Astrocyte (in vitro differentiated cells and primary cell): ENCODE data around the gene EPAS1. TPM values are rescaled to one million over a fixed set of nuclear protein-coding genes. Genes with fewer than 3 reads are reported as not detected.

ENCODE experiments used
- DNase-seq: peaks from one replicate; pipeline ENCODE4 v3.0.0-alpha.2; 2010; ENCODE audit warnings: low read depth
- FAIRE-seq: peaks from 2 replicates; lab custom pipeline; 2011; peaks lifted over from hg19 to GRCh38; lab: Jason Lieb, UNC
- H2AFZ ChIP-seq: 2 replicates; pipeline ENCODE4 v1.6.0; 2012; ENCODE audit warnings: low read depth, low read length, inconsistent platforms
- H3K27ac ChIP-seq: 2 replicates; pipeline ENCODE4 v1.5.1; 2011; ENCODE audit warnings: low read depth, low read length, inconsistent platforms
- H3K27me3 ChIP-seq: 2 replicates; pipeline ENCODE4 v1.6.0; 2011; ENCODE audit warnings: low read length, inconsistent platforms; ENCODE audit not compliant: insufficient read depth
- H3K36me3 ChIP-seq: 2 replicates; pipeline ENCODE4 v1.5.1; 2011; ENCODE audit warnings: low read length, inconsistent platforms; ENCODE audit not compliant: insufficient read depth
- H3K4me1 ChIP-seq: 2 replicates; pipeline ENCODE4 v1.5.1; 2011; ENCODE audit warnings: low read length, inconsistent platforms; ENCODE audit not compliant: insufficient read depth
- H3K4me2 ChIP-seq: 2 replicates; pipeline ENCODE4 v1.6.0; 2012; ENCODE audit warnings: low read length, inconsistent platforms
- H3K4me3 ChIP-seq: 2 replicates; pipeline ENCODE4 v1.5.1; 2011; ENCODE audit warnings: low read depth, mild to moderate bottlenecking, low read length, inconsistent platforms; ENCODE audit not compliant: insufficient read depth
- H3K79me2 ChIP-seq: 2 replicates; pipeline ENCODE4 v1.6.0; 2012; ENCODE audit warnings: mild to moderate bottlenecking, low read length, inconsistent platforms; ENCODE audit not compliant: insufficient read depth
- H3K9ac ChIP-seq: 2 replicates; pipeline ENCODE4 v1.6.0; 2012; ENCODE audit warnings: mild to moderate bottlenecking, low read length, inconsistent platforms
- H3K9me3 ChIP-seq: 2 replicates; pipeline ENCODE4 v1.5.1; 2012; ENCODE audit warnings: low read depth, mild to moderate bottlenecking, low read length, inconsistent platforms; ENCODE audit not compliant: insufficient read depth
- H4K20me1 ChIP-seq: 2 replicates; pipeline ENCODE4 v1.6.0; 2012; ENCODE audit warnings: low read length, inconsistent platforms; ENCODE audit not compliant: insufficient read depth
- H3K27ac Mint-ChIP-seq: one replicate; pipeline ENCODE4 v1.8.0; 2021; ENCODE audit warnings: mild to moderate bottlenecking, mixed read lengths; ENCODE audit not compliant: unreplicated experiment
- H3K27me3 Mint-ChIP-seq: one replicate; pipeline ENCODE4 v1.8.0; 2021; ENCODE audit warnings: low read depth, mixed read lengths; ENCODE audit not compliant: unreplicated experiment
- H3K36me3 Mint-ChIP-seq: one replicate; pipeline ENCODE4 v1.8.0; 2021; ENCODE audit warnings: low read depth, mixed read lengths; ENCODE audit not compliant: unreplicated experiment
- H3K4me1 Mint-ChIP-seq: one replicate; pipeline ENCODE4 v1.8.0; 2021; ENCODE audit warnings: low read depth, mixed read lengths; ENCODE audit not compliant: unreplicated experiment
- H3K4me3 Mint-ChIP-seq: one replicate; pipeline ENCODE4 v1.8.0; 2021; ENCODE audit warnings: mild to moderate bottlenecking, moderate library complexity, mixed read lengths; ENCODE audit not compliant: unreplicated experiment
- H3K9me3 Mint-ChIP-seq: one replicate; pipeline ENCODE4 v1.8.0; 2021; ENCODE audit warnings: mild to moderate bottlenecking, mixed read lengths; ENCODE audit not compliant: unreplicated experiment
- EZH2 ChIP-seq: IDR thresholded peaks from 2 replicates; pipeline ENCODE4 v1.6.1; 2012; ENCODE audit warnings: mild to moderate bottlenecking, low read length, inconsistent platforms; ENCODE audit not compliant: insufficient read depth
- total RNA-seq: library from RNA; stranded (reverse); gene quantifications from 2 replicates; pipeline ENCODE4 v1.2.1, GENCODE V29; 2021
- TF ChIP-seq, protein P1 (sequence below): IDR thresholded peaks from 2 replicates; pipeline ENCODE4 v1.5.1; 2011; ENCODE audit warnings: low read depth, mild to moderate bottlenecking, inconsistent platforms, low read length, moderate library complexity; ENCODE audit not compliant: insufficient read depth

EPAS1 gene
- total RNA-seq, 1 donor from 2014 or later: 42.8 TPM

DNA sequence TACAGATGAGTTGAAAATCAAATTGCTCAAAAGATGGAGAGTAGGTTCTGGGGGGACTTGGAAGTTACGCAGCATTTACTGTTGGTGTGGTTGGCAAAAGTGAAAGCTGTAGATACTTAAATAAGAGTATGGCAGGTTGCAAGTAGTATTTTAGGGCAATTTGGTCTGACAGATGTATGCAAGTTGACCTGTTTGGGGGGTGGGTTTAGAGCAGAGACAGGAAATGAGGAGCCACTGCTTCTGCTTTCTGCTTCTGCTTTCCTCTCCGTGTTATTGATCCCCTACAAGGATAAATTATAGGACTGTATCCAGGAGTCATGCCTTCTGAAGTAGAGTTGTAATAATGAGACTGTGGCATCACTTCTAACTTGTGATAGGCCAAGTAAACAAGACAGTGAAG, 71.2 kb downstream of the EPAS1 start:
- Histone ChIP-seq H3K9me3 (no peaks in the 10 kb centered on the region), H3K79me2 (no peaks in the 10 kb centered on the region), H4K20me1 (no peaks in the 10 kb centered on the region), H3K4me1 (no peaks in the 10 kb centered on the region), H3K27ac (no peak overlapping the region), H3K36me3 (no peaks in the 10 kb centered on the region), H3K9ac (no peak overlapping the region), H3K4me2 (no peak overlapping the region), H3K27me3 (no peaks in the 10 kb centered on the region), H3K4me3 (no peak overlapping the region), H2AFZ (no peak overlapping the region)
- peaks cover 2% of the 10 kb centered on the region for H3K4me1 Mint-ChIP-seq
- H3K9me3 Mint-ChIP-seq: peaks cover 7% of the 10 kb centered on the region
- FAIRE-seq (no peak), DNase-seq (no peak)
- H3K36me3 Mint-ChIP-seq: peaks cover 14% of the 10 kb centered on the region
- TF ChIP-seq, protein P1, sequence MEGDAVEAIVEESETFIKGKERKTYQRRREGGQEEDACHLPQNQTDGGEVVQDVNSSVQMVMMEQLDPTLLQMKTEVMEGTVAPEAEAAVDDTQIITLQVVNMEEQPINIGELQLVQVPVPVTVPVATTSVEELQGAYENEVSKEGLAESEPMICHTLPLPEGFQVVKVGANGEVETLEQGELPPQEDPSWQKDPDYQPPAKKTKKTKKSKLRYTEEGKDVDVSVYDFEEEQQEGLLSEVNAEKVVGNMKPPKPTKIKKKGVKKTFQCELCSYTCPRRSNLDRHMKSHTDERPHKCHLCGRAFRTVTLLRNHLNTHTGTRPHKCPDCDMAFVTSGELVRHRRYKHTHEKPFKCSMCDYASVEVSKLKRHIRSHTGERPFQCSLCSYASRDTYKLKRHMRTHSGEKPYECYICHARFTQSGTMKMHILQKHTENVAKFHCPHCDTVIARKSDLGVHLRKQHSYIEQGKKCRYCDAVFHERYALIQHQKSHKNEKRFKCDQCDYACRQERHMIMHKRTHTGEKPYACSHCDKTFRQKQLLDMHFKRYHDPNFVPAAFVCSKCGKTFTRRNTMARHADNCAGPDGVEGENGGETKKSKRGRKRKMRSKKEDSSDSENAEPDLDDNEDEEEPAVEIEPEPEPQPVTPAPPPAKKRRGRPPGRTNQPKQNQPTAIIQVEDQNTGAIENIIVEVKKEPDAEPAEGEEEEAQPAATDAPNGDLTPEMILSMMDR: no peak
- no peak for TF ChIP-seq EZH2
- H3K4me3 Mint-ChIP-seq: no peak overlapping the region
- H3K27me3 Mint-ChIP-seq: peaks cover 9% of the 10 kb centered on the region
- H3K27ac Mint-ChIP-seq: no peak overlapping the region

DNA sequence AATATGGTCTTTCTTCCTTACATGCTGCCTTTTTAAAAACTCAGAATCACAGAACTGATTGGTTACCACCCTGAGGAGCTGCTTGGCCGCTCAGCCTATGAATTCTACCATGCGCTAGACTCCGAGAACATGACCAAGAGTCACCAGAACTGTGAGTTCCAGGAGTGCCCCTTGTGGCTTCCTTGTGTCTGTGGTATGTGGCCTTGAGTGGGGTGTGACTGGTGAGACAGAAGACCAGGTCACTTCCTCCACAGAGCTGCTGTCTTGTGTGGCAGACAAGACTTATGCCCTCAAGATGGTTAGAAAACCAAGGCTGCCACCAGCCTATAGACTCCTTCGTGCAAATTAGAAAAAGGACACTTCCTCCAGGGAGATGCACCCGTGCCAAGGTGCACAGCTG, 72.6 kb downstream of the EPAS1 start:
- Histone ChIP-seq H4K20me1 (no peaks in the 10 kb centered on the region), H3K79me2 (no peaks in the 10 kb centered on the region), H2AFZ (no peak overlapping the region), H3K27ac (no peak overlapping the region), H3K4me3 (no peak overlapping the region), H3K9me3 (no peaks in the 10 kb centered on the region), H3K4me2 (no peak overlapping the region), H3K36me3 (no peaks in the 10 kb centered on the region), H3K4me1 (no peaks in the 10 kb centered on the region), H3K9ac (no peak overlapping the region), H3K27me3 (no peaks in the 10 kb centered on the region)
- Mint-ChIP-seq H3K36me3 (peaks cover 16% of the 10 kb centered on the region), H3K27me3 (peaks cover 10% of the 10 kb centered on the region), H3K4me1 (peaks cover 2% of the 10 kb centered on the region), H3K4me3 (no peak overlapping the region), H3K27ac (no peak overlapping the region), H3K9me3 (peaks cover 5% of the 10 kb centered on the region)
- DNase-seq (no peak), FAIRE-seq (no peak)
- TF ChIP-seq, protein P1: no peak
- TF ChIP-seq EZH2: no peak

DNA sequence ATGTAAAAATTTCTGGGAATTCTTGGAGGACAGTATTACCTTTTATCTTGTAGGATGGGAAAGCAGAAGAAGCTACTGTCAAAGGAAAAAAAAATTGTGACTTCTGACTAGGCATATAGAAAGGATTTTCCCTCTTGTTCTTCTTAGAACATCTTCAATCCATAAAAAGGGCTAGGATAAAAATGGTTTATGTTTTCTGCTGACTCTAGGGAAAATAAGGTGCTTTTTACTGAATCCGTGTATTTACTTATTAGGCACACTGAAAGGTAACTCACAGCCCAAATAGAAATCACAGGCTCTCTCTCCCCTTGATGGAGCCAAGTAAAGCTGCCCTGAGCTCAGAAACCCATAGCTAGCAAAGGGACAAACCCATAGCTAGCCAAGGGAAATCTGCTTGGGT, 74.6 kb downstream of the EPAS1 start:
- Histone ChIP-seq H2AFZ (no peak overlapping the region), H3K4me3 (no peak overlapping the region), H3K9me3 (no peaks in the 10 kb centered on the region), H3K36me3 (no peaks in the 10 kb centered on the region), H3K9ac (no peak overlapping the region), H3K27ac (no peak overlapping the region), H3K27me3 (no peaks in the 10 kb centered on the region), H3K79me2 (no peaks in the 10 kb centered on the region), H4K20me1 (no peaks in the 10 kb centered on the region), H3K4me1 (no peaks in the 10 kb centered on the region), H3K4me2 (no peak overlapping the region)
- FAIRE-seq: peak; percentile 13
- Mint-ChIP-seq H3K27me3 (peaks cover 15% of the 10 kb centered on the region), H3K4me3 (no peak overlapping the region), H3K9me3 (peaks cover 5% of the 10 kb centered on the region), H3K4me1 (no peaks in the 10 kb centered on the region), H3K27ac (no peak overlapping the region), H3K36me3 (peaks cover 24% of the 10 kb centered on the region)
- TF ChIP-seq, protein P1: no peak
- no peak for TF ChIP-seq EZH2
- DNase-seq: no peak
